BLaER1 treated with 17β-estradiol and CSF1 and Interleukin-3, amounts not matched to agents 10 nM and 100 nM (cell line): Measurements from ENCODE around the gene SYCE1L.

Experiments used
- H3K27ac ChIP-seq, 11 experiments: shearing (Covaris generic); formaldehyde crosslinking; 2 replicates each; pipeline ENCODE4 v1.8.1; 2022
- H3K27me3 ChIP-seq, 11 experiments: shearing (Covaris generic); formaldehyde crosslinking; 2 replicates each; pipeline ENCODE4 v1.8.1; 2022
- H3K36me3 ChIP-seq, 11 experiments: shearing (Covaris generic); formaldehyde crosslinking; 2 replicates each; pipeline ENCODE4 v1.8.1; 2022
- H3K4me1 ChIP-seq, 10 experiments: shearing (Covaris generic); formaldehyde crosslinking; 2 replicates each; pipeline ENCODE4 v1.8.1; 2022
- H3K4me2 ChIP-seq, 11 experiments: shearing (Covaris generic); formaldehyde crosslinking; 2 replicates each; pipeline ENCODE4 v1.8.1; 2022
- H3K4me3 ChIP-seq, 10 experiments: shearing (Covaris generic); formaldehyde crosslinking; 2 replicates each; pipeline ENCODE4 v1.8.1; 2022
- H3K9ac ChIP-seq, 11 experiments: shearing (Covaris generic); formaldehyde crosslinking; 2 replicates each; pipeline ENCODE4 v1.8.1; 2022
- H3K9me3 ChIP-seq, 11 experiments: shearing (Covaris generic); formaldehyde crosslinking; replicated peaks in 1 of 11; 2 replicates each; pipeline ENCODE4 v1.8.1; 2022
- H4K20me1 ChIP-seq, 11 experiments: shearing (Covaris generic); formaldehyde crosslinking; 2 replicates each; pipeline ENCODE4 v1.8.1; 2022
- Cebpa-rat ChIP-seq, 11 experiments: shearing (Covaris generic); IDR thresholded peaks; 2 replicates each; pipeline ENCODE4 v1.8.1; 2022

Gene SYCE1L

GRCh38 chr16:77212741-77213541 lies 13.7 kb downstream of the SYCE1L start:
- peak overlapping the region; percentile 75 to 97 (median 92) for H3K9ac ChIP-seq
- H3K4me1 ChIP-seq, result peaks cover 20 to 30% (median 22%) of the 10 kb centered on the region in 10 experiments
- peak overlapping the region; percentile 75 to 90 (median 85) for H3K4me2 ChIP-seq
- peaks cover 0 to 13% (median 7%) of the 10 kb centered on the region in 11 experiments; a peak in 8 of 22 replicates for H4K20me1 ChIP-seq
- peak overlapping the region; percentile 62 to 91 (median 81) for H3K4me3 ChIP-seq
- H3K27ac ChIP-seq, result peak overlapping the region; percentile 57 to 97 (median 92)
- TF ChIP-seq Cebpa-rat (IDR thresholded peaks at IDR 0.05), result no peak
- no peaks in the 10 kb centered on the region for H3K27me3 ChIP-seq
- no peaks in the 10 kb centered on the region for H3K9me3 ChIP-seq
- peaks cover 0 to 31% (median 7%) of the 10 kb centered on the region in 11 experiments; a peak in 9 of 22 replicates for H3K36me3 ChIP-seq

- peaks cover 0 to 9% (median 7%) of the 10 kb centered on the region in 11 experiments; a peak in 8 of 22 replicates for H4K20me1 ChIP-seq
- peaks cover 0 to 31% (median 7%) of the 10 kb centered on the region in 11 experiments; a peak in 9 of 22 replicates for H3K36me3 ChIP-seq
- TF ChIP-seq Cebpa-rat (IDR thresholded peaks at IDR 0.05), result no peak
- H3K4me2 ChIP-seq, result peak overlapping the region; percentile 75 to 90 (median 85)
- H3K9me3 ChIP-seq, result no peaks in the 10 kb centered on the region
- peaks cover 20 to 30% (median 22%) of the 10 kb centered on the region in 10 experiments for H3K4me1 ChIP-seq
- H3K27ac ChIP-seq, result peak overlapping the region in 2 of 11 experiments; percentile 92 to 94; a peak in 2 of 22 replicates
- peak overlapping the region in 1 of 11 experiments; percentile 97; a peak in 2 of 22 replicates for H3K9ac ChIP-seq
- H3K27me3 ChIP-seq, result no peaks in the 10 kb centered on the region
- peak overlapping the region in 6 of 10 experiments; percentile 73 to 89 (median 81); a peak in 10 of 20 replicates for H3K4me3 ChIP-seq
Measured at GRCh38 chr16:77213542-77214106, 14.4 kb downstream of the SYCE1L start.

GRCh38 chr16:77214411-77215138 lies 15.4 kb downstream of the SYCE1L start:
- no peaks in the 10 kb centered on the region for H3K27me3 ChIP-seq
- no peak for TF ChIP-seq Cebpa-rat (IDR thresholded peaks at IDR 0.05)

GRCh38 chr16:77219437-77219836 lies 20.2 kb downstream of the SYCE1L start:
- peaks cover 5 to 27% (median 22%) of the 10 kb centered on the region in 10 experiments for H3K4me1 ChIP-seq
- H3K9ac ChIP-seq, result no peak overlapping the region
- TF ChIP-seq Cebpa-rat (IDR thresholded peaks at IDR 0.05), result no peak
- H4K20me1 ChIP-seq, result no peaks in the 10 kb centered on the region
- peaks cover 0 to 34% (median 10%) of the 10 kb centered on the region in 11 experiments; a peak in 9 of 22 replicates for H3K36me3 ChIP-seq
- no peak overlapping the region for H3K4me3 ChIP-seq
- no peaks in the 10 kb centered on the region for H3K27me3 ChIP-seq
- peak overlapping the region in 6 of 11 experiments; percentile 53 to 82 (median 70); a peak in 7 of 22 replicates for H3K4me2 ChIP-seq
- H3K9me3 ChIP-seq, result no peaks in the 10 kb centered on the region
- H3K27ac ChIP-seq, result no peak overlapping the region

More at GRCh38 chr16:77214411-77215138, 15.4 kb downstream of the SYCE1L start:
- Histone ChIP-seq H4K20me1 (peaks cover 0 to 9% (median 6%) of the 10 kb centered on the region in 11 experiments; a peak in 7 of 22 replicates), H3K36me3 (peaks cover 0 to 31% (median 7%) of the 10 kb centered on the region in 11 experiments; a peak in 9 of 22 replicates), H3K9ac (no peak overlapping the region), H3K27ac (no peak overlapping the region; a peak in 1 of 22 replicates), H3K9me3 (no peaks in the 10 kb centered on the region), H3K4me3 (no peak overlapping the region), H3K4me2 (peak overlapping the region in 10 of 11 experiments; percentile 10 to 88 (median 39); a peak in 14 of 22 replicates), H3K4me1 (peaks cover 20 to 32% (median 27%) of the 10 kb centered on the region in 10 experiments)

- H3K36me3 ChIP-seq, result peaks cover 0 to 29% (median 9%) of the 10 kb centered on the region in 11 experiments; a peak in 9 of 22 replicates
- peak overlapping the region in 1 of 11 experiments; percentile 20; a peak in 1 of 22 replicates for H3K9ac ChIP-seq
- no peak overlapping the region for H3K4me3 ChIP-seq
- peaks cover 0 to 22% (median 18%) of the 10 kb centered on the region in 10 experiments; a peak in 15 of 20 replicates for H3K4me1 ChIP-seq
- no peaks in the 10 kb centered on the region for H3K9me3 ChIP-seq
- H3K27me3 ChIP-seq, result no peaks in the 10 kb centered on the region
- H3K27ac ChIP-seq, result no peak overlapping the region; a peak in 1 of 22 replicates
- peak overlapping the region in 8 of 11 experiments; percentile 3 to 82 (median 64); a peak in 13 of 22 replicates for H3K4me2 ChIP-seq
- no peak for TF ChIP-seq Cebpa-rat (IDR thresholded peaks at IDR 0.05)
- no peaks in the 10 kb centered on the region for H4K20me1 ChIP-seq
Measured at GRCh38 chr16:77220427-77220826, 21.2 kb downstream of the SYCE1L start.

- no peak overlapping the region for H3K9ac ChIP-seq
- no peaks in the 10 kb centered on the region for H3K9me3 ChIP-seq
- no peak overlapping the region for H3K4me3 ChIP-seq
- no peak overlapping the region for H3K27ac ChIP-seq
- peaks cover 0 to 22% (median 18%) of the 10 kb centered on the region in 10 experiments; a peak in 15 of 20 replicates for H3K4me1 ChIP-seq
- H4K20me1 ChIP-seq, result no peaks in the 10 kb centered on the region
- no peak for TF ChIP-seq Cebpa-rat (IDR thresholded peaks at IDR 0.05)
- H3K4me2 ChIP-seq, result no peak overlapping the region
- peaks cover 0 to 18% (median 4%) of the 10 kb centered on the region in 11 experiments; a peak in 7 of 22 replicates for H3K36me3 ChIP-seq
- H3K27me3 ChIP-seq, result no peaks in the 10 kb centered on the region
Measured at GRCh38 chr16:77221482-77221881, 22.3 kb downstream of the SYCE1L start.

GRCh38 chr16:77223184-77223583 lies 24.0 kb downstream of the SYCE1L start:
- TF ChIP-seq Cebpa-rat (IDR thresholded peaks at IDR 0.05), result no peak
- H3K4me2 ChIP-seq, result no peak overlapping the region
- no peak overlapping the region for H3K4me3 ChIP-seq
- H3K36me3 ChIP-seq, result peaks cover 0 to 11% (median 0%) of the 10 kb centered on the region in 11 experiments; a peak in 1 of 22 replicates
- no peak overlapping the region for H3K9ac ChIP-seq
- H3K27ac ChIP-seq, result no peak overlapping the region
- H4K20me1 ChIP-seq, result no peaks in the 10 kb centered on the region
- no peaks in the 10 kb centered on the region for H3K9me3 ChIP-seq
- no peaks in the 10 kb centered on the region for H3K27me3 ChIP-seq
- peaks cover 0 to 22% (median 18%) of the 10 kb centered on the region in 10 experiments; a peak in 15 of 20 replicates for H3K4me1 ChIP-seq

GRCh38 chr16:77225182-77225581 lies 26.0 kb downstream of the SYCE1L start:
- no peaks in the 10 kb centered on the region for H3K9me3 ChIP-seq
- H4K20me1 ChIP-seq, result no peaks in the 10 kb centered on the region
- H3K4me3 ChIP-seq, result no peak overlapping the region
- H3K9ac ChIP-seq, result no peak overlapping the region
- H3K27ac ChIP-seq, result no peak overlapping the region
- no peak overlapping the region for H3K4me2 ChIP-seq
- H3K36me3 ChIP-seq, result peaks cover 0 to 11% (median 0%) of the 10 kb centered on the region in 11 experiments; a peak in 1 of 22 replicates
- TF ChIP-seq Cebpa-rat (IDR thresholded peaks at IDR 0.05), result no peak
- H3K27me3 ChIP-seq, result no peaks in the 10 kb centered on the region
- peaks cover 0 to 12% (median 8%) of the 10 kb centered on the region in 10 experiments; a peak in 15 of 20 replicates for H3K4me1 ChIP-seq
